ENCODE measurements around the gene GPR82.

GPR82 gene

GRCh38 chrX:41730081-41730480 lies 6.1 kb downstream of the GPR82 start:
- DNase-seq (ENCODE audit: low spot score): no peak
- Histone ChIP-seq H3K4me3 (no peak overlapping the region), H3K27ac (no peak overlapping the region)
- no peak for TF ChIP-seq CTCF (IDR thresholded peaks at IDR 0.05)

- no peak for DNase-seq (ENCODE audit: low spot score)
- no peak overlapping the region for H3K27ac ChIP-seq
- TF ChIP-seq CTCF (IDR thresholded peaks at IDR 0.05): no peak
- H3K4me3 ChIP-seq: no peak overlapping the region
Observed at GRCh38 chrX:41732260-41732659, 8.3 kb downstream of the GPR82 start.

GRCh38 chrX:41733939-41734338 lies 10.0 kb downstream of the GPR82 start:
- H3K27ac ChIP-seq: no peak overlapping the region
- DNase-seq (ENCODE audit: low spot score): no peak

GRCh38 chrX:41734530-41734929 lies 10.5 kb downstream of the GPR82 start:
- DNase-seq (ENCODE audit: low spot score): no peak
- no peak for TF ChIP-seq CTCF (IDR thresholded peaks at IDR 0.05)
- Histone ChIP-seq H3K27ac (no peak overlapping the region), H3K4me3 (no peak overlapping the region)

More at GRCh38 chrX:41733939-41734338, 10.0 kb downstream of the GPR82 start:
- H3K4me3 ChIP-seq: no peak overlapping the region
- no peak for TF ChIP-seq CTCF (IDR thresholded peaks at IDR 0.05)

GRCh38 chrX:41737065-41737464 lies 13.1 kb downstream of the GPR82 start:
- DNase-seq (ENCODE audit: low spot score): no peak
- TF ChIP-seq CTCF (IDR thresholded peaks at IDR 0.05): no peak
- Histone ChIP-seq H3K27ac (no peak overlapping the region), H3K4me3 (no peak overlapping the region)

- Histone ChIP-seq H3K27ac (no peak overlapping the region), H3K4me3 (no peak overlapping the region)
- no peak for TF ChIP-seq CTCF (IDR thresholded peaks at IDR 0.05)
- no peak for DNase-seq (ENCODE audit: low spot score)
Observed at GRCh38 chrX:41739871-41740270, 15.9 kb downstream of the GPR82 start.

- DNase-seq (ENCODE audit: low spot score): no peak
- no peak for TF ChIP-seq CTCF (IDR thresholded peaks at IDR 0.05)
- Histone ChIP-seq H3K4me3 (no peak overlapping the region), H3K27ac (no peak overlapping the region)
Observed at GRCh38 chrX:41750716-41751115, 26.7 kb downstream of the GPR82 start.

All from coronary artery (tissue), 2 donors.